Cardiac muscle cell (in vitro differentiated cells and primary cell): Measurements from ENCODE around the gene FLNC. TPM values are rescaled to one million over a fixed set of nuclear protein-coding genes. Genes with fewer than 3 reads are reported as not detected.

Experiments
- DNase-seq, 2 donors: peaks; one replicate each; pipeline versions ENCODE4 v3.0.0 to v3.0.0-alpha.2; 2010 to 2017; ENCODE audit warnings: low read depth in 1 of 2, low spot score in 1 of 2
- H3K27ac ChIP-seq: fragments of 200-600 bp; sonication (generic); 2 replicates; pipeline ENCODE4 v1.5.1; 2016
- H3K27me3 ChIP-seq: fragments of 200-600 bp; sonication (generic); 2 replicates; pipeline ENCODE4 v1.6.0; 2016; ENCODE audit warnings: control low read depth
- H3K36me3 ChIP-seq: fragments of 200-600 bp; sonication (generic); 2 replicates; pipeline ENCODE4 v1.5.1; 2016; ENCODE audit warnings: control low read depth
- H3K4me1 ChIP-seq: fragments of 200-600 bp; sonication (generic); 2 replicates; pipeline ENCODE4 v1.8.1; 2017; ENCODE audit warnings: low read depth, mild to moderate bottlenecking, mixed run types
- H3K4me3 ChIP-seq: fragments of 200-600 bp; sonication (generic); 2 replicates; pipeline ENCODE4 v1.5.1; 2016; ENCODE audit warnings: mild to moderate bottlenecking
- H3K9me3 ChIP-seq: fragments of 200-600 bp; sonication (generic); 2 replicates; pipeline ENCODE4 v1.5.1; 2017; ENCODE audit warnings: low read depth, mild to moderate bottlenecking, control low read depth
- polyA plus RNA-seq: library from polyadenylated mRNA; unstranded; fragments of >200 nt; fragmentation: Nextera tagmentation; extraction: Ambion mirVana; gene quantifications from 2 replicates; pipeline ENCODE4 v1.2.1, GENCODE V29; 2016
- total RNA-seq: library from RNA; depleted of rRNA; stranded (reverse); fragments of >200 nt; gene quantifications from 2 replicates; pipeline ENCODE4 v1.2.3, GENCODE V29; 2016
- TF ChIP-seq, protein P1 (sequence below): IDR thresholded peaks from 2 replicates; pipeline ENCODE4 v1.5.1; 2012; ENCODE audit warnings: low read depth, mild to moderate bottlenecking, low read length

Gene FLNC
- total and polyA plus RNA-seq, 2 experiments from 2014 or later = 196 to 516 TPM

DNA sequence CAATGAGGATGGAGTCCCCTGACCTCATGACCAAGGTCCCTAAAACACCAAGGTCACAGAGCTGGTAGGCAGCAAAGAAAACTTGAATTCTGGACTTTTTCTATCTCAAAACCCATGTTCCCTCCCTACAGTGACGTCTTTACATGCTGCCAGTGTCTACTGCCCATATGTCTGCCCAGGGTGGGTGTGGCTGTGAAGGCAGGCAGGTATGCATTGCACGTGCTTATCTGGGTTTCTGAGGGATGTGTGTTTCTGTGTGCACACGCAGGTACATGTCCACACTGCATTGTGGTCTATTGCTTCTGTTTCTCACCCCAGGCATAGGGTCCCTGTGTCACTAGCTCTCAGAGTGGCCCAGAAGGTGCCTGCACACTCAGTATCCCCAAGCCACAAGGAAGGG lies 45.9 kb downstream of the FLNC start:
- TF ChIP-seq, protein P1, sequence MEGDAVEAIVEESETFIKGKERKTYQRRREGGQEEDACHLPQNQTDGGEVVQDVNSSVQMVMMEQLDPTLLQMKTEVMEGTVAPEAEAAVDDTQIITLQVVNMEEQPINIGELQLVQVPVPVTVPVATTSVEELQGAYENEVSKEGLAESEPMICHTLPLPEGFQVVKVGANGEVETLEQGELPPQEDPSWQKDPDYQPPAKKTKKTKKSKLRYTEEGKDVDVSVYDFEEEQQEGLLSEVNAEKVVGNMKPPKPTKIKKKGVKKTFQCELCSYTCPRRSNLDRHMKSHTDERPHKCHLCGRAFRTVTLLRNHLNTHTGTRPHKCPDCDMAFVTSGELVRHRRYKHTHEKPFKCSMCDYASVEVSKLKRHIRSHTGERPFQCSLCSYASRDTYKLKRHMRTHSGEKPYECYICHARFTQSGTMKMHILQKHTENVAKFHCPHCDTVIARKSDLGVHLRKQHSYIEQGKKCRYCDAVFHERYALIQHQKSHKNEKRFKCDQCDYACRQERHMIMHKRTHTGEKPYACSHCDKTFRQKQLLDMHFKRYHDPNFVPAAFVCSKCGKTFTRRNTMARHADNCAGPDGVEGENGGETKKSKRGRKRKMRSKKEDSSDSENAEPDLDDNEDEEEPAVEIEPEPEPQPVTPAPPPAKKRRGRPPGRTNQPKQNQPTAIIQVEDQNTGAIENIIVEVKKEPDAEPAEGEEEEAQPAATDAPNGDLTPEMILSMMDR = no peak
- no peak overlapping the region for H3K27ac ChIP-seq
- peaks cover 5% of the 10 kb centered on the region for H3K27me3 ChIP-seq
- no peaks in the 10 kb centered on the region for H3K36me3 ChIP-seq
- no peak for DNase-seq
- no peaks in the 10 kb centered on the region for H3K9me3 ChIP-seq
- peaks cover 6% of the 10 kb centered on the region for H3K4me1 ChIP-seq
- no peak overlapping the region for H3K4me3 ChIP-seq

- DNase-seq = no peak
Observed at GRCh38 chr7:128876586-128876977, 46.4 kb downstream of the FLNC start.

GRCh38 chr7:128876978-128877755 lies 47.0 kb downstream of the FLNC start:
- no peak for DNase-seq
- Histone ChIP-seq H3K27ac (no peak overlapping the region), H3K4me1 (peaks cover 6% of the 10 kb centered on the region), H3K36me3 (no peaks in the 10 kb centered on the region), H3K4me3 (no peak overlapping the region), H3K27me3 (no peaks in the 10 kb centered on the region), H3K9me3 (no peaks in the 10 kb centered on the region)
- TF ChIP-seq, protein P1 = no peak

More at GRCh38 chr7:128876586-128876977, 46.4 kb downstream of the FLNC start:
- no peak overlapping the region for H3K27ac ChIP-seq
- H3K4me1 ChIP-seq = peaks cover 6% of the 10 kb centered on the region
- H3K36me3 ChIP-seq = no peaks in the 10 kb centered on the region
- TF ChIP-seq, protein P1 = no peak
- H3K4me3 ChIP-seq = no peak overlapping the region
- H3K27me3 ChIP-seq = peaks cover under 1% of the 10 kb centered on the region
- no peaks in the 10 kb centered on the region for H3K9me3 ChIP-seq

DNA sequence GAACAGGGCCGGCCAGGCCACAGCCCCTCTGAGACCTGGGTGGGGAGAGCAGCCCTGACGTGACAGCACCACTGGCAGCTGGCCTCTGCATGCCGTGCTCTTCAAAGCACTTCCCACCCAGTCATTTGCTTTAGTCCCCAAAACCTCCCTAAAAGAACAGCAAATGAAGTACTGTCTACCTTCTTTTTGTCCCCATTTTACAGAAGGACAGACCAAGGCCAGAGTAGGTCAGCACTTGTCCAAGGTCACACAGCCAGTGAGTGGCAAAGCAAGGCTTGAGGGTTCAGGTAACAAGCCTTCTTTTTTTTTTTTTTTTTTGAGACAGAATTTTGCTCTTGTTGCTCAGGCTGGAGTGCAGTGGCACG lies 47.5 kb downstream of the FLNC start:
- H3K27me3 ChIP-seq = no peaks in the 10 kb centered on the region
- peaks cover 6% of the 10 kb centered on the region for H3K4me1 ChIP-seq
- TF ChIP-seq, protein P1 = no peak

GRCh38 chr7:128878226-128879105 lies 48.3 kb downstream of the FLNC start:
- H3K36me3 ChIP-seq = no peaks in the 10 kb centered on the region
- DNase-seq = no peak
- no peak overlapping the region for H3K4me3 ChIP-seq
- no peaks in the 10 kb centered on the region for H3K9me3 ChIP-seq
- TF ChIP-seq, protein P1 = no peak
- H3K4me1 ChIP-seq = peaks cover 6% of the 10 kb centered on the region
- no peaks in the 10 kb centered on the region for H3K27me3 ChIP-seq
- no peak overlapping the region for H3K27ac ChIP-seq

More for the DNA sequence above, 47.5 kb downstream of the FLNC start:
- no peaks in the 10 kb centered on the region for H3K9me3 ChIP-seq
- H3K36me3 ChIP-seq = no peaks in the 10 kb centered on the region
- no peak overlapping the region for H3K4me3 ChIP-seq
- DNase-seq = no peak
- no peak overlapping the region for H3K27ac ChIP-seq
